Sigmoid colon (tissue), 7 donors: ENCODE results near the gene ITGA5. TPM values are rescaled to one million over a fixed set of nuclear protein-coding genes. Genes with fewer than 3 reads are reported as not detected.

Source experiments
- DNase-seq: peaks from one replicate; pipeline ENCODE4 v3.0.0-alpha.2; 2019
- H3K27ac ChIP-seq, 4 donors: fragments of 200-600 bp; sonication (generic); one replicate each; pipeline ENCODE4 v1.5.1; 2016 to 2019; ENCODE audit warnings: mild to moderate bottlenecking in 1 of 4
- H3K27me3 ChIP-seq, 3 donors: fragments of 200-600 bp; sonication (generic); one replicate each; pipeline ENCODE4 v1.5.1; 2019; ENCODE audit warnings: mild to moderate bottlenecking in 1 of 3
- H3K36me3 ChIP-seq, 4 donors: fragments of 200-600 bp; sonication (generic); one replicate each; pipeline ENCODE4 v1.5.1; 2016 to 2019
- H3K4me1 ChIP-seq, 4 donors: fragments of 200-600 bp; sonication (generic); one replicate each; pipeline ENCODE4 v1.5.1; 2017 to 2019
- H3K4me3 ChIP-seq, 4 donors: fragments of 200-600 bp; sonication (generic); one replicate each; pipeline ENCODE4 v1.5.1; 2017 to 2019; ENCODE audit warnings: mild to moderate bottlenecking in 2 of 4, moderate library complexity in 1 of 4
- H3K9me3 ChIP-seq, 4 donors: fragments of 200-600 bp in 3 of 4; sonication (generic) in 3 of 4; one replicate each; pipeline versions ENCODE4 v1.5.1 to v1.6.1; 2013 to 2019
- EP300 ChIP-seq, 4 donors: sonication (generic); formaldehyde crosslinking; IDR thresholded peaks; one replicate each; pipeline ENCODE4 v1.6.1; 2017; ENCODE audit warnings: antibody characterized with exemption in 4 of 4
- POLR2A ChIP-seq, 2 donors: fragments of 450-650 bp; IDR thresholded peaks; one replicate each; pipeline ENCODE4 v1.6.1; 2016; ENCODE audit warnings: antibody characterized with exemption in 2 of 2, mild to moderate bottlenecking in 2 of 2, moderate library complexity in 2 of 2
- POLR2AphosphoS5 ChIP-seq, 4 donors: sonication (generic); formaldehyde crosslinking; IDR thresholded peaks; one replicate each; pipeline ENCODE4 v1.6.1; 2017; ENCODE audit warnings: antibody characterized with exemption in 4 of 4
- WGBS, 2 donors: extraction: QIAGEN DNeasy Blood & Tissue Kit; methylation state at CpG; one replicate each; pipeline ENCODE4 v1.1.7; 2013; 5-methylcytosine and 5-hydroxymethylcytosine counted together
- intact Hi-C: fragments of 100-400 bp; cut with DNase I; formaldehyde crosslinking; loops from one replicate; pipeline ENCODE4 v1.15.1; 2023
- polyA plus RNA-seq, 3 donors: library from polyadenylated mRNA; stranded (reverse); fragments of 200-250 nt; gene quantifications; one replicate each; pipeline ENCODE4 v1.2.3, GENCODE V29; 2013
- total RNA-seq, 4 donors: library from RNA; depleted of rRNA; stranded (reverse); fragments of >200 nt; gene quantifications; one replicate each; pipeline ENCODE4 v1.1.0, GENCODE V29; 2016
- TF ChIP-seq, protein P1 (sequence below), 4 experiments: fragments of 450-650 bp in 3 of 4; fragments of 200-600 bp in 1 of 4; IDR thresholded peaks; one replicate each; pipeline ENCODE4 v1.5.1; 2016 to 2019; ENCODE audit warnings: antibody characterized with exemption in 4 of 4, mild to moderate bottlenecking in 3 of 4, moderate library complexity in 2 of 4
- donor health status: healthy with polysubstance abuse.
- donor health status: Bipolar disorder and iron deficiency.
- donor health status: healthy.

ITGA5 gene
- total and polyA plus RNA-seq, 7 donors, result 7.4 to 765 (median 200) TPM

GRCh38 chr12:54388237-54389133 lies 30.6 kb downstream of the ITGA5 start:
- TF ChIP-seq POLR2A (IDR thresholded peaks at IDR 0.05) (no peak), POLR2AphosphoS5 (IDR thresholded peaks at IDR 0.05) (no peak), EP300 (IDR thresholded peaks at IDR 0.05) (no peak)
- TF ChIP-seq, protein P1, sequence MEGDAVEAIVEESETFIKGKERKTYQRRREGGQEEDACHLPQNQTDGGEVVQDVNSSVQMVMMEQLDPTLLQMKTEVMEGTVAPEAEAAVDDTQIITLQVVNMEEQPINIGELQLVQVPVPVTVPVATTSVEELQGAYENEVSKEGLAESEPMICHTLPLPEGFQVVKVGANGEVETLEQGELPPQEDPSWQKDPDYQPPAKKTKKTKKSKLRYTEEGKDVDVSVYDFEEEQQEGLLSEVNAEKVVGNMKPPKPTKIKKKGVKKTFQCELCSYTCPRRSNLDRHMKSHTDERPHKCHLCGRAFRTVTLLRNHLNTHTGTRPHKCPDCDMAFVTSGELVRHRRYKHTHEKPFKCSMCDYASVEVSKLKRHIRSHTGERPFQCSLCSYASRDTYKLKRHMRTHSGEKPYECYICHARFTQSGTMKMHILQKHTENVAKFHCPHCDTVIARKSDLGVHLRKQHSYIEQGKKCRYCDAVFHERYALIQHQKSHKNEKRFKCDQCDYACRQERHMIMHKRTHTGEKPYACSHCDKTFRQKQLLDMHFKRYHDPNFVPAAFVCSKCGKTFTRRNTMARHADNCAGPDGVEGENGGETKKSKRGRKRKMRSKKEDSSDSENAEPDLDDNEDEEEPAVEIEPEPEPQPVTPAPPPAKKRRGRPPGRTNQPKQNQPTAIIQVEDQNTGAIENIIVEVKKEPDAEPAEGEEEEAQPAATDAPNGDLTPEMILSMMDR (IDR thresholded peaks at IDR 0.05), result no peak
- no peak overlapping the region for H3K27ac ChIP-seq
- H3K4me1 ChIP-seq, result peaks cover 0 to 23% (median 16%) of the 10 kb centered on the region in 4 donors
- no peak overlapping the region for H3K4me3 ChIP-seq
- H3K9me3 ChIP-seq, result no peaks in the 10 kb centered on the region
- WGBS, 2 donors, result 67 to 72% methylated on average over 4 of the region's 4 CpGs
- intact Hi-C loops, result no loop called here
- no peaks in the 10 kb centered on the region for H3K27me3 ChIP-seq
- no peak for DNase-seq
- H3K36me3 ChIP-seq, result no peaks in the 10 kb centered on the region

DNA sequence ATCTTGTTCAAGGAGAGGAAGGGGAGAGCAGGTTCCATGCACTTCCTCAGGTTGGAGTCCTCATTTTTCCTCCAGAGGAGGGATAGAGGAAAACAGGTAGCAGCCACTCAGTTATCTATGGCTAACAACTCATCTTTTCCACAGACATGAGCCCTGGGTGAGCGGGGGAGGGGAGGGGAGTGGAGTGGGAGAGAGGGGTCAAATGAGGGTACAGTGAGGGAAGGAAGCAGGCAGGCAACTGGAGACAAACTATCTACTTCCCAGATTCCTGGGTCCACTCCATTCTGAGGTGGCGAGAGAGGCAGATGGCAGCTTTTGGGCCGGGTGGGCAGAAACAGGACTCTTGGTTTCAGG lies 32.0 kb downstream of the ITGA5 start:
- Histone ChIP-seq H3K4me3 (no peak overlapping the region), H3K27ac (no peak overlapping the region), H3K36me3 (no peaks in the 10 kb centered on the region), H3K27me3 (no peaks in the 10 kb centered on the region), H3K4me1 (peaks cover 0 to 22% (median 16%) of the 10 kb centered on the region in 4 donors), H3K9me3 (no peaks in the 10 kb centered on the region)
- WGBS, 2 donors, result 95% methylated on average over 3 of the region's 3 CpGs
- no peak for TF ChIP-seq POLR2A (IDR thresholded peaks at IDR 0.05)
- TF ChIP-seq, protein P1 (IDR thresholded peaks at IDR 0.05), result no peak
- intact Hi-C loops, result no loop called here
- DNase-seq, result no peak

DNA sequence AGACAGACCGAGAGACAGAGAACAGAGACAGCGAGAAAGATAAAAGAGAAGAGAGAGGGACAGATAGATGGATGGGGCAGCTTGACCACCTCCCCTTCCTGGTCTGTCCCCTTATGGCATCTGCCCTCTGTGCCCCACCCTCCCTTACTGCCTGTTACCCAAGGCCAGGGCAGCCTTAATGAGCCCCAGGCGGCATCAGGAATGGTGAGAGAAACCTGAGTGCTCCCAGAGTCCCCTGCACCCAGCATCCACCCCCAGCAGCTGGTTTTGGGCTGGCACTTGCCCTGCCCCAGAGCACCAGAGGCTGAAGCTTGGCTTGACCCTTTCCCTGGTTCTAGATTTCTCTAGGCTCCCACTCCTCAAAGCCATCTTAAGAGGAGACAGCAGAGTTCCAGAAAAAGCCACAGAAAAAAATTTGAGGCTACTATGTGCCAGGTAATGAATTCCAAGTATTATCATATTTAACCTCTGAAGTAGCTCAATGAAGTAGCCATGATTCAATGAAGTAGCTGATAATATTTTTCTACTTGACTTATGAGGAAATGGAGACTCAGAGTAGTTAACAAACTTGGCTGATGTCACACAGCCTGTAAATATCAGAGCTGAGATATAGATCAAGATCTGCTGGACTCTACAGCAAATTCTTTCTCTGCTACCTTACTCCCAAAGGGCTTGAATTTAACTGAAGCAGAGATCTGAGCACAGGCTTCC lies 32.5 kb downstream of the ITGA5 start:
- H3K27me3 ChIP-seq, result no peaks in the 10 kb centered on the region
- DNase-seq, result no peak
- no peaks in the 10 kb centered on the region for H3K9me3 ChIP-seq
- H3K4me1 ChIP-seq, result peaks cover 0 to 18% (median 12%) of the 10 kb centered on the region in 4 donors
- H3K36me3 ChIP-seq, result no peaks in the 10 kb centered on the region
- TF ChIP-seq POLR2A (IDR thresholded peaks at IDR 0.05) (no peak), POLR2AphosphoS5 (IDR thresholded peaks at IDR 0.05) (no peak), EP300 (IDR thresholded peaks at IDR 0.05) (no peak)
- TF ChIP-seq, protein P1 (IDR thresholded peaks at IDR 0.05), result no peak
- H3K27ac ChIP-seq, result no peak overlapping the region
- intact Hi-C loops, result no loop called here
- no peak overlapping the region for H3K4me3 ChIP-seq
- WGBS, 2 donors, result 83 to 86% methylated on average over 3 of the region's 3 CpGs

GRCh38 chr12:54385251-54385914 lies 33.7 kb downstream of the ITGA5 start:
- peaks cover 0 to 8% (median 4%) of the 10 kb centered on the region in 4 donors for H3K4me1 ChIP-seq
- TF ChIP-seq POLR2AphosphoS5 (IDR thresholded peaks at IDR 0.05) (no peak), EP300 (IDR thresholded peaks at IDR 0.05) (no peak)
- 57 to 72% methylated on average over 10 of the region's 10 CpGs for WGBS, 2 donors
- H3K27me3 ChIP-seq, result no peaks in the 10 kb centered on the region
- no peak for DNase-seq
- intact Hi-C loops, result no loop called here
- H3K4me3 ChIP-seq, result no peak overlapping the region
- H3K27ac ChIP-seq, result peak overlapping the region; percentile 8 to 53 (median 50)
- H3K36me3 ChIP-seq, result no peaks in the 10 kb centered on the region
- no peaks in the 10 kb centered on the region for H3K9me3 ChIP-seq

DNA sequence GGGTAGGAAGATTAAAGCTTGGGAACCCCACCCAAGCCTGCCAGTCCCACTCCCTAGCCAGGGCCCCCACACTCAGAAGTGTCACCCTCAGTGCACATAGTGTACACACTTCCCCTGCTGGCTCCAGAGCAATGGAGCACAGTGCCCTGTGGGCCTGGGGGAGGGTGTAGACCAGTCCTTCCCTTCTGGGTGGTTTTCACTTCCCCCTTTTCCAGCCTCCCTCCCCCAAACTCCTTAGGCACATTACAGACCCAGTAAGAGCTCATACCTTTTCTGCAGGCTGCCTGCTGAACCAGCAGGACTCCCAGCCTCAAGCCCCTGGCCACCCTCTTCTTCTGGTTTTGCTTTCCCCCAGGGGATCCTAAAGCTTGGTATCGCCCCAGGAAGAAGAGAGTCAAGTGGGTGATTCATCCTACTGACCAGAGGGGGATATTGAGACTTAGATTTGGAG lies 34.5 kb downstream of the ITGA5 start, which contains the start of gene ZNF385A:
TSS of gene ZNF385A (minus strand) at position 143 of the 451 bp plus-strand sequence. CDS start 219 bp downstream, outside the sequence.
- Histone ChIP-seq H3K4me3 (no peak within 1 kb of the TSS), H3K27me3 (no peaks in the 10 kb centered on the region), H3K36me3 (no peaks in the 10 kb centered on the region), H3K4me1 (peaks cover 0 to 8% (median 4%) of the 10 kb centered on the region in 4 donors), H3K27ac (peak within 1 kb of the TSS; percentile 28 to 53 (median 50)), H3K9me3 (no peaks in the 10 kb centered on the region)
- intact Hi-C loops, result no loop called here
- TF ChIP-seq POLR2A (IDR thresholded peaks at IDR 0.05) (no peak), POLR2AphosphoS5 (IDR thresholded peaks at IDR 0.05) (no peak), EP300 (IDR thresholded peaks at IDR 0.05) (no peak)
- TF ChIP-seq, protein P1 (IDR thresholded peaks at IDR 0.05), result no peak
- DNase-seq, result no peak
- WGBS, 2 donors, result 74 to 87% methylated on average over 1 of the region's 1 CpG
